ENCODE data around the gene CDHR2.

DNA sequence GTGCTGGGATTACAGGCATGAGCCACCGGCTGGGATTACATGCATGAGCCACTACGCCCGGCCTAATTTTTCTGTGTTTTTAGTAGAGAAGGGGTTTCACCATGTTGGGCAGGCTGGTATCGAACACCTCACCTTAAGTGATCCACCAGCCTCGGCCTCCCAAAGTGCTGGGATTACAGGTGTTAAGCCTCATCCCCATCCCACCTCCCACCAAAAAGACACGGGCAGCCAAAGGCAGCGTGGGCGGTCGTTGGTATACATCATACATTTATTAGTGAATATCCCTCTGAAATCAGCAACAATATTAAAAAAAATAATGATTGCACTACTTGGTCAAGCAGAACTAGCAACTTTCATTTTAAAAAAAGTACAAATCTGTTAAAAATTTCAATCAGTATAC lies 22.7 kb upstream of the CDHR2 start:
- no peak for TF ChIP-seq CTCF (IDR thresholded peaks at IDR 0.05)
- no peak for TF ChIP-seq POLR2AphosphoS5 (IDR thresholded peaks at IDR 0.05)
